GM18526 (cell line): ENCODE results near the gene ACACB.

ENCODE experiments used
- POLR2A ChIP-seq: IDR thresholded peaks from 3 replicates; pipeline ENCODE4 v1.6.1; 2011; ENCODE audit not compliant: insufficient read length; ENCODE audit errors: extremely low read depth

The ACACB gene

GRCh38 chr12:109200825-109201495, 84.6 kb downstream of the ACACB start:
- TF ChIP-seq POLR2A, result no peak

GRCh38 chr12:109201496-109201885, 85.1 kb downstream of the ACACB start:
- TF ChIP-seq POLR2A, result no peak

DNA sequence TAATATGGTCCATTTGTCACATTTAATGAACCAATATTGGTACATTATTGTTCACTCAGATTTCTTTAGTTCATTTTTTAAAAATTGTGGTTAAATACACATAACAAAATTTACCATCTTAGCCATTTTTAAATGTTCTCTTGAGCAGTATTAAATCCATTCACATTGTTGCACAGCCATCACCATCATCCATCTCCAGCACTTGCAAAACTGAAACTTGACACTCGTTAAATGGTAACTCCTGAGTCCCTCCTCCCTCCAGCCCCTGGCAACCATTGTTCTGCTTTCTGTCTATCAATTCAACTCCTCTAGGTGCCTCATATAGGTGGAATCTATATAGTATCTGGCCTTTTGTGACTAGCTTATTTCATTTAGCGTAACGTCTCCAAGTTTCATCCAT, 86.4 kb downstream of the ACACB start:
- TF ChIP-seq POLR2A, result no peak

GRCh38 chr12:109203480-109203879, 87.1 kb downstream of the ACACB start:
- no peak for TF ChIP-seq POLR2A

- TF ChIP-seq POLR2A, result no peak
Observed at GRCh38 chr12:109209082-109209481, 92.7 kb downstream of the ACACB start.

DNA sequence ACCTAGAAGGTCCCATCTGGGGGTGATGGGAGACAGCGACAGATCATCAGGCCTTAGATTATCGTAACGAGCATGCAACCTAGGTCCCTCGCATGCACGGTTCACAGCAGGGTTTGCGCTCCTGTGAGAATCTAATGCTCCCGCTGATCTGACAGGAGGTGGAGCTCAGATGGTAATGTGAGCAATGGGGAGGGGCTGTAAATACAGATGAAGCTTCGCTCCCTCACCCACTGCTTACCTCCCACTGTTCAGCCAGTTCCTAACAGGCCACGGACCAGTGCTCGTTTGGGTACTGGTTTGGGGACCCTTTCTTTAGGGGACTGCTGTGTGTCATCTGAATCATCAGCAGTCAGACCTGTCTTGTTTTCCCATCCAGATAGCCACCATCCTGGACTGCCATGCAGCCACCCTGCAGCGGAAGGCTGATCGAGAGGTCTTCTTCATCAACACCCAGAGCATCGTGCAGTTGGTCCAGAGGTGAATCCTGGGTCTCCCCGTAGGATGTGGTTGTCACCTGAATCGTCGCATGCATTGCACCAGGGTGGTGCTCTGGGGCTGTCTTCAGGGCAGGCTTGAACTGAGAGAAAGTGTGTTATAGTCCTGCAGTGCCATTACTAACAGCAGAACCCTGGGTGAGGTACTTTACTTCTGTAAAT, 96.2 kb downstream of the ACACB start:
- TF ChIP-seq POLR2A, result no peak

DNA sequence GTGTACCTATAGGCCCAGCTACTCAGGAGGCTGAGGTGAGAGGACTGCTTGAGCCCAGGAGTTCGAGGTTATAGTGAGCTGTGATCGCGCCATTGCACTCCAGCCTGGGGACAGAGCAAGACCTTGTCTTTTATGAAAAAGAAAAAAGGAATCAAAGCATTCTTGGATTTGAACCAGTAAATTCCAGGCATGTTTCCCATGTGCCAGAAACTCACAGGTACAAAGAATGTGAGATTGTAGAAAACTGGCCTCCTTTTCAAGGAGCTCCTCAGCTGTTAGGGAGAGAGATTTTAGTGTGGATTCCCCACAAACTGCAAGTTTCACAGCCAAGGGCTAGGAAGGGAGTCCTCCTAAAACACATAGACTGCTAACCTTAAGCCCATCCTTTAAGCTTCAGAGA, 97.7 kb downstream of the ACACB start:
- TF ChIP-seq POLR2A, result no peak

DNA sequence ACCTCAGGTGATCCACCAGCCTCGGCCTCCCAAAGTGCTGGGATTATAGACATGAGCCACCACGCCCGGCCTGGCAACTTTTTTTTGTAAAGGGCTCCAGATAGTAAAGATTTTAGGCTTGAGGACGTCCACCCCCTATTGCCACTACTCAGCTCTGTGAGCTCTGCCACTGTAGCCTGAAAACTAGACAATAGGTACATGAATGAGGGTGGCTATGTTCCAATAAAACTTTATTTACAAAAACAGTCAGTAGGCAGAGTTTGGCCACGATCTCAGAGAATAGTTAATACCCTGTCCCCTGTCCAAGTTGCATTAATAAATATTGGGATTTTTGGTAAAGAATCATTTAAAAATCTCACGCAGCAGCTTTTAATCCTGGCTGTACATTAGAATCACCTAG, 102.6 kb downstream of the ACACB start:
- TF ChIP-seq POLR2A, result no peak

- no peak for TF ChIP-seq POLR2A
Observed at GRCh38 chr12:109219938-109220337, 103.6 kb downstream of the ACACB start.

DNA sequence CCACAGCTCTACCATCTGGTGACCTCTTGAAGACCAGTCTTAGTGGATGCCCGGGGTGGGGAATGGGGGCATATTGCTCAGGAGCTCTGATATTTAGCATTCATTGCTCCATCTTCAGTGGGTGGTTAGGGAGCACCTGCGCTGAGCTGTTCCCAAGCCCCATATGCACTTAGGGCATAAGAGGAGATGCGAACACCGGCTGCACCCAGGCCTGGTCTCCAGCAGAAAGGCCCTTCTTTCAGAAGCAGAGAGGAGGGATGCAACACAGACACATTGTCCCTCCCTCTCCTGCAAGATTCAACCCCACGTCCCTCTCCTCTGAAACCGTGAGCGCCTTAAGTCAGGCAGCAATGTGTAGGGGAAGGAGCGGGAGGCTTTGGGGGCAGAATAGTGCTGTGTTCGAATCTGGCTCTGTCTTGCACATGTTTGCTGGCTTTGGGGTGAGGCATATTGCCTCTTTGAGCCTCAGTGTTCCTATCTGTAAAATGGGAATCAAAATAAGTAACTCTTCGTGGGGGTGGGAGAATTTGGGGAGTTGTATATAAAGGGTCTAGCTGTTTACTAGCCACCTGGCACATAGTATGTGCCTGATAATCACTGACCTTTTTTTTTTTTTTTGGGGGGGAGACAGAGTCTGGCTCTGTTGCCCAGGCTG, 105.0 kb downstream of the ACACB start:
- TF ChIP-seq POLR2A, result no peak

GRCh38 chr12:109222062-109222461, 105.7 kb downstream of the ACACB start:
- no peak for TF ChIP-seq POLR2A

- no peak for TF ChIP-seq POLR2A
Observed at GRCh38 chr12:109222496-109222895, 106.1 kb downstream of the ACACB start.

- TF ChIP-seq POLR2A, result no peak
Observed at GRCh38 chr12:109223211-109223610, 106.8 kb downstream of the ACACB start.

DNA sequence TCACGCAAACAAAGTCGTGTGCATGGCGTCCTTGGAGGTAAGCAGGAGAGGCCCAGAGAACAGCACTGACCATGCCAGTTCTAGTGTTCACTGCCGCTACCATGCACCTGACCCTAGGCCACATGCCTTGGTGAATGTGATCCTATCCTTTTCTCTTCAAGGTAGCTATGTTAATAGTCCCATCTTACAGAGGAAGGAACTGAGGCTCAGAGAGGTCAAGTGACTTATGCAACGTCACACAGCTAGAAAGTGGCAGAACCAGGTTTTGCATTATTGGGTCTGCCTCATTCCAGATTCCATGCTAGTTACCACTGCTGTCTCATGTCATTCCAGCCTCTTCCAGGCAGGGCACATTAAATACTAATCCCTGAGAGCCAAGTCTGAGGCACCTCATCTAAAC, 107.5 kb downstream of the ACACB start:
- no peak for TF ChIP-seq POLR2A

GRCh38 chr12:109228664-109229063, 112.3 kb downstream of the ACACB start:
- TF ChIP-seq POLR2A, result no peak

DNA sequence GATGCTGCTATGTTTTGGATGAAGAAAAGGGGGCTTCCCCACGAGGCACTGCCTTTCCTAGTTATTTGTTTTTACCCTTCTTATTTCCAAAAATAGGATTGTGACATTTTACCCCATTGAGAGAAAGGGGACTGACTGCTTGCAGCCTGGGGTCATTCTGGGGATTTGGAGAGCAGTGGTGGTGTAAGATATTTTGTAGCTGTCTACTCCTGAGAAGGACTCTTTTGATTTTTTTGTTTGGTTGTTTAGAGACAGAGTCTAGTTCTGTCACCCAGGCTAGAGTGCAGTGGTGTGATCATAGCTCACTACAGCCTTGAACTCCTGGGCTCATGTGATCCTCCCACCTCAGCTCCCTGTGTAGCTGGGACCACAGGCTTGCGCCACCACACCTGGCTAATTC, 113.8 kb downstream of the ACACB start:
- no peak for TF ChIP-seq POLR2A
